DOHH2 (cell line): ENCODE measurements around the gene UNC80.

Source experiments
- H3F3A ChIP-seq: fragments of 200-600 bp; sonication (generic), shearing (Covaris generic); 2 replicates; pipeline ENCODE4 v1.6.0; 2016; ENCODE audit warnings: antibody characterized with exemption, mild to moderate bottlenecking; ENCODE audit not compliant: control insufficient read depth, insufficient read depth
- H3K27ac ChIP-seq: fragments of 200-600 bp; sonication (generic); 2 replicates; pipeline ENCODE4 v1.5.1; 2014; ENCODE audit warnings: low read depth, mild to moderate bottlenecking, low read length, moderate library complexity
- H3K27me3 ChIP-seq: fragments of 200-600 bp; sonication (generic); 2 replicates; pipeline ENCODE4 v1.6.1; 2014; ENCODE audit warnings: mild to moderate bottlenecking, low read length, mixed read lengths; ENCODE audit not compliant: control insufficient read depth
- H3K36me3 ChIP-seq: fragments of 200-600 bp; sonication (generic); 2 replicates; pipeline ENCODE4 v1.6.1; 2014; ENCODE audit warnings: mild to moderate bottlenecking, low read length, moderate library complexity, mixed read lengths; ENCODE audit not compliant: control insufficient read depth
- H3K4me1 ChIP-seq: fragments of 200-600 bp; sonication (generic); 2 replicates; pipeline ENCODE4 v1.6.1; 2014; ENCODE audit warnings: mild to moderate bottlenecking, low read length, mixed read lengths; ENCODE audit not compliant: control insufficient read depth
- H3K4me2 ChIP-seq: fragments of 200-600 bp; sonication (generic); 2 replicates; pipeline ENCODE4 v1.6.0; 2014; ENCODE audit warnings: mild to moderate bottlenecking, low read length, moderate library complexity
- H3K4me3 ChIP-seq: fragments of 200-600 bp; sonication (generic); 2 replicates; pipeline ENCODE4 v1.5.1; 2014; ENCODE audit warnings: mild to moderate bottlenecking, low read length, mixed read lengths
- H3K79me2 ChIP-seq: fragments of 200-600 bp; sonication (generic); 2 replicates; pipeline ENCODE4 v1.6.1; 2014; ENCODE audit warnings: mild to moderate bottlenecking, low read length, mixed read lengths; ENCODE audit not compliant: control insufficient read depth
- H3K9me2 ChIP-seq: fragments of 200-600 bp; sonication (generic); replicated peaks from 2 replicates; pipeline ENCODE4 v1.6.1; 2014; ENCODE audit warnings: mild to moderate bottlenecking, low read length, mixed read lengths; ENCODE audit not compliant: control insufficient read depth
- H3K9me3 ChIP-seq: fragments of 200-600 bp; sonication (generic); 2 replicates; pipeline ENCODE4 v1.6.1; 2014; ENCODE audit warnings: antibody characterized with exemption, low read length, mixed read lengths; ENCODE audit not compliant: control insufficient read depth, insufficient read depth
- H4K20me1 ChIP-seq: fragments of 200-600 bp; sonication (generic); 2 replicates; pipeline ENCODE4 v1.6.0; 2014; ENCODE audit warnings: low read depth, mild to moderate bottlenecking, antibody characterized with exemption, low read length, moderate library complexity; ENCODE audit not compliant: control insufficient read depth, insufficient read depth
- CTCF ChIP-seq: fragments of 200-600 bp; sonication (generic); IDR thresholded peaks from one replicate; pipeline ENCODE4 v1.5.1; 2014; ENCODE audit warnings: antibody characterized with exemption, mild to moderate bottlenecking, low read depth, low read length; ENCODE audit not compliant: poor library complexity, severe bottlenecking
- EZH2phosphoT487 ChIP-seq: fragments of 200-600 bp; sonication (generic); IDR thresholded peaks from 2 replicates; pipeline ENCODE4 v1.6.1; 2017; ENCODE audit warnings: borderline replicate concordance, mild to moderate bottlenecking, antibody characterized with exemption, low read length, moderate library complexity, mixed read lengths

UNC80 gene

GRCh38 chr2:209766613-209767012 lies 5.0 kb upstream of the UNC80 start:
- no peaks in the 10 kb centered on the region for H3K79me2 ChIP-seq
- no peaks in the 10 kb centered on the region for H3K4me1 ChIP-seq
- H3K36me3 ChIP-seq, result no peaks in the 10 kb centered on the region
- no peak overlapping the region for H3K27ac ChIP-seq
- H3K27me3 ChIP-seq, result no peaks in the 10 kb centered on the region
- no peaks in the 10 kb centered on the region for H3F3A ChIP-seq
- H3K4me3 ChIP-seq, result no peak overlapping the region
- H4K20me1 ChIP-seq, result no peaks in the 10 kb centered on the region
- no peaks in the 10 kb centered on the region for H3K9me2 ChIP-seq
- H3K9me3 ChIP-seq, result no peaks in the 10 kb centered on the region
- H3K4me2 ChIP-seq, result no peak overlapping the region
- TF ChIP-seq CTCF (no peak), EZH2phosphoT487 (no peak)

GRCh38 chr2:209767316-209767715 lies 4.3 kb upstream of the UNC80 start:
- no peak overlapping the region for H3K4me3 ChIP-seq
- no peaks in the 10 kb centered on the region for H3K79me2 ChIP-seq
- no peaks in the 10 kb centered on the region for H3K27me3 ChIP-seq
- H3K9me2 ChIP-seq, result no peaks in the 10 kb centered on the region
- no peaks in the 10 kb centered on the region for H3K36me3 ChIP-seq
- H4K20me1 ChIP-seq, result no peaks in the 10 kb centered on the region
- no peak overlapping the region for H3K27ac ChIP-seq
- H3F3A ChIP-seq, result no peaks in the 10 kb centered on the region
- no peak for TF ChIP-seq EZH2phosphoT487
- no peak for TF ChIP-seq CTCF
- H3K9me3 ChIP-seq, result no peaks in the 10 kb centered on the region
- no peaks in the 10 kb centered on the region for H3K4me1 ChIP-seq
- H3K4me2 ChIP-seq, result no peak overlapping the region

- TF ChIP-seq EZH2phosphoT487, result no peak
- no peak for TF ChIP-seq CTCF
- Histone ChIP-seq H3K27me3 (no peaks in the 10 kb centered on the region), H4K20me1 (no peaks in the 10 kb centered on the region)
Measured at GRCh38 chr2:209768557-209768956, 3.1 kb upstream of the UNC80 start.

GRCh38 chr2:209772290-209772685 lies 656 bp downstream of the UNC80 start:
- no peak overlapping the region for H3K4me3 ChIP-seq
- H3F3A ChIP-seq, result no peaks in the 10 kb centered on the region
- no peak overlapping the region for H3K27ac ChIP-seq
- TF ChIP-seq EZH2phosphoT487, result no peak
- no peak for TF ChIP-seq CTCF
- no peaks in the 10 kb centered on the region for H3K27me3 ChIP-seq
- no peaks in the 10 kb centered on the region for H3K79me2 ChIP-seq
- no peaks in the 10 kb centered on the region for H3K9me3 ChIP-seq
- H3K9me2 ChIP-seq, result no peaks in the 10 kb centered on the region
- H3K4me1 ChIP-seq, result no peaks in the 10 kb centered on the region
- no peak overlapping the region for H3K4me2 ChIP-seq
- H4K20me1 ChIP-seq, result no peaks in the 10 kb centered on the region
- no peaks in the 10 kb centered on the region for H3K36me3 ChIP-seq

More at GRCh38 chr2:209768557-209768956, 3.1 kb upstream of the UNC80 start:
- H3K36me3 ChIP-seq, result no peaks in the 10 kb centered on the region
- no peaks in the 10 kb centered on the region for H3K9me3 ChIP-seq
- H3F3A ChIP-seq, result no peaks in the 10 kb centered on the region
- no peak overlapping the region for H3K4me3 ChIP-seq
- no peaks in the 10 kb centered on the region for H3K79me2 ChIP-seq
- H3K27ac ChIP-seq, result no peak overlapping the region
- no peaks in the 10 kb centered on the region for H3K4me1 ChIP-seq
- H3K9me2 ChIP-seq, result no peaks in the 10 kb centered on the region
- no peak overlapping the region for H3K4me2 ChIP-seq
